ENCODE results near the gene CHD1L. TPM values are rescaled to one million over a fixed set of nuclear protein-coding genes. Genes with fewer than 3 reads are reported as not detected.

Gene CHD1L
- total and polyA plus RNA-seq, 2 of the 4 experiments (the other 2 are of a cell fraction) = 31.2 to 47.5 TPM

- dilution Hi-C loops (cut with HindIII; ENCODE audit: low sequenced_read_pairs, unreplicated experiment) = no loop called here
- Histone ChIP-seq H3K27ac (ENCODE audit: insufficient read depth, low read length) (no peak overlapping the region), H2BK15ac (ENCODE audit: low read depth, low read length) (no peak overlapping the region), H3K56ac (ENCODE audit: extremely low read depth, insufficient read depth, low read length) (no peak overlapping the region), H3K14ac (replicated peaks; ENCODE audit: low read depth, low read length) (no peak overlapping the region), H3K4me1 (ENCODE audit: control insufficient read depth, insufficient read depth, low read length) (peaks cover 7% of the 10 kb centered on the region), H3K9ac (ENCODE audit: low read depth, low read length) (no peak overlapping the region), H4K5ac (ENCODE audit: low read depth, low read length) (no peak overlapping the region), H2BK5ac (ENCODE audit: low read depth, low read length, poor library complexity, severe bottlenecking) (no peak overlapping the region), H3K9me3 (ENCODE audit: control insufficient read depth, insufficient read depth, low read length) (no peaks in the 10 kb centered on the region), H3K27me3 (ENCODE audit: control insufficient read depth, insufficient read depth, low read length) (no peaks in the 10 kb centered on the region), H3K36me3 (ENCODE audit: control insufficient read depth, insufficient read depth, low read length) (peaks cover 16% of the 10 kb centered on the region), H4K91ac (ENCODE audit: insufficient read depth, low read depth, low read length) (no peak overlapping the region), H2AK5ac (ENCODE audit: low read depth, low read length) (no peak overlapping the region), H2AK9ac (replicated peaks; ENCODE audit: low read depth, low read length, poor library complexity) (no peak overlapping the region), H2BK20ac (ENCODE audit: low read depth, low read length) (no peak overlapping the region), H3K9me1 (ENCODE audit: insufficient read depth, low read length) (peaks cover 3% of the 10 kb centered on the region; the same call in 1 of the 2 replicates), H3K4me2 (ENCODE audit: low read depth, low read length) (no peak overlapping the region), H3K4ac (ENCODE audit: low read depth, low read length) (no peak overlapping the region), H3K23ac (ENCODE audit: low read depth, low read length) (no peak overlapping the region), H2AFZ (replicated peaks; ENCODE audit: low read length, poor library complexity) (no peak overlapping the region), H4K20me1 (ENCODE audit: insufficient read depth, low read length) (no peaks in the 10 kb centered on the region), H3K4me3 (ENCODE audit: insufficient read depth, low read depth, low read length) (no peak overlapping the region), H4K8ac (ENCODE audit: low read depth in 2 of 2, low read length in 2 of 2) (no peak overlapping the region), H3K79me1 (ENCODE audit: low read depth in 1 of 2, low read length in 2 of 2) (peaks cover 3 to 8% of the 10 kb centered on the region in 2 experiments; a peak in 2 of 4 replicates), H3K18ac (ENCODE audit: low read depth, low read length) (no peak overlapping the region), H2BK120ac (ENCODE audit: low read depth, low read length) (no peak overlapping the region)
- POLR2A ChIA-PET (ENCODE audit: unreplicated experiment) = no interaction called here
- DNase-seq = no peak
- intact Hi-C loops (cut with micrococcal nuclease) = no loop called here
- no CpG with 5 or more reads among the region's 4 CpGs for WGBS, 2 experiments (ENCODE audit: extremely low coverage in 2 of 2, insufficient read length in 1 of 2)
- CTCF ChIA-PET = no interaction called here
- no TSS peak for BruUV-seq (replicated peaks)
- no peak for ATAC-seq (ENCODE audit: low read depth)
- no peak for TF ChIP-seq CTCF (conservative IDR thresholded peaks at IDR 0.05; ENCODE audit: low read depth, low read length)
- TF ChIP-seq NFE2L2 (IDR thresholded peaks at IDR 0.05; ENCODE audit: low read depth, low read length) = no peak
- no peak for TF ChIP-seq USF2 (IDR thresholded peaks at IDR 0.05; ENCODE audit: low read depth, low read length)
- TF ChIP-seq ELK1 (IDR thresholded peaks at IDR 0.05; ENCODE audit: borderline replicate concordance, low read depth, low read length) = no peak
- no peak for TF ChIP-seq RCOR1 (IDR thresholded peaks at IDR 0.05; ENCODE audit: insufficient replicate concordance, low read length)
- TF ChIP-seq MAZ (IDR thresholded peaks at IDR 0.05; ENCODE audit: borderline replicate concordance, low read depth, low read length) = no peak
- no peak for TF ChIP-seq CEBPB (IDR thresholded peaks at IDR 0.05; ENCODE audit: low read depth, low read length)
- no peak for TF ChIP-seq FOS (IDR thresholded peaks at IDR 0.05; ENCODE audit: low read depth, low read length)
- no peak for TF ChIP-seq CHD1 (IDR thresholded peaks at IDR 0.05; ENCODE audit: low read depth, low read length)
- TF ChIP-seq RFX5 (IDR thresholded peaks at IDR 0.05; ENCODE audit: low read depth, low read length) = no peak
- in situ Hi-C loops (cut with MboI; ENCODE audit: low sequenced_read_pairs) = no loop called here
These were observed 25.2 kb downstream of the CHD1L start for GRCh38 chr1:147267711-147268110.

All from IMR-90 (cell line).